ENCODE data around the gene LTF. TPM values are rescaled to one million over a fixed set of nuclear protein-coding genes. Genes with fewer than 3 reads are reported as not detected.

The LTF gene
- total and polyA plus RNA-seq, 2 of the 13 experiments (the other 11 are each of a cell fraction or from before 2014, with no cell fraction given) = not detected

DNA sequence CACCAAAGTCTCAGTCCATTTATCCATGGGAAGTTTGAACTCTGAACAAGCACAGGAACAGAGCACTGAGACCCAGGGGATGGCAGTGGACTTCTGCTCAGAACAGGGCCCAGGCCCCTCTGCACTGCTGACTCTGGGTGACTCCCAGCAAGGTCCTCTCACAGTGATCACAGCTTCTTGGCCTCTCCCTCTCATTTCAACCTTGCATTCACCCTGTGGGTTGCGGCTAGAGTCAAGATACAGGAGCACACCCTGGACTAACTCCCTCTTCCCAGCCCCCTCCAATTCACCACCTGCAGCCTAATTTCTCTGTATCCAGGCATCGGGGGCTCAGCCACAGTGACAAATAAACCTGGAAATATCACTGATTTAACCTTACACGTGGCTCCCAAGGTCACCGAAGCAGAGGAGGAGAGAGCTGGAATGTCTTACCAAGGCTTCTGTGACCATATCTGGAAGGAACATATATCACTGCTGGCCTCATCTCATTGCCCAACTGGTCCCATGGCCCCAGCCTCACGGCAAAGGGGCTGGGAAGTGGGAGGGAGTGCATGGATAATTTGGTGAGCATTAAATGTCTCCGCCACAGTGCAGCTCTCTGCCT is 34.3 kb upstream of the LTF start (continued):
- TF ChIP-seq, protein P1, sequence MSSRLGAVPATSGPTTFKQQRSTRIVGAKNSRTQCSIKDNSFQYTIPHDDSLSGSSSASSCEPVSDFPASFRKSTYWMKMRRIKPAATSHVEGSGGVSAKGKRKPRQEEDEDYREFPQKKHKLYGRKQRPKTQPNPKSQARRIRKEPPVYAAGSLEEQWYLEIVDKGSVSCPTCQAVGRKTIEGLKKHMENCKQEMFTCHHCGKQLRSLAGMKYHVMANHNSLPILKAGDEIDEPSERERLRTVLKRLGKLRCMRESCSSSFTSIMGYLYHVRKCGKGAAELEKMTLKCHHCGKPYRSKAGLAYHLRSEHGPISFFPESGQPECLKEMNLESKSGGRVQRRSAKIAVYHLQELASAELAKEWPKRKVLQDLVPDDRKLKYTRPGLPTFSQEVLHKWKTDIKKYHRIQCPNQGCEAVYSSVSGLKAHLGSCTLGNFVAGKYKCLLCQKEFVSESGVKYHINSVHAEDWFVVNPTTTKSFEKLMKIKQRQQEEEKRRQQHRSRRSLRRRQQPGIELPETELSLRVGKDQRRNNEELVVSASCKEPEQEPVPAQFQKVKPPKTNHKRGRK (CRISPR knock-in tag; IDR thresholded peaks at IDR 0.05) = no peak

DNA sequence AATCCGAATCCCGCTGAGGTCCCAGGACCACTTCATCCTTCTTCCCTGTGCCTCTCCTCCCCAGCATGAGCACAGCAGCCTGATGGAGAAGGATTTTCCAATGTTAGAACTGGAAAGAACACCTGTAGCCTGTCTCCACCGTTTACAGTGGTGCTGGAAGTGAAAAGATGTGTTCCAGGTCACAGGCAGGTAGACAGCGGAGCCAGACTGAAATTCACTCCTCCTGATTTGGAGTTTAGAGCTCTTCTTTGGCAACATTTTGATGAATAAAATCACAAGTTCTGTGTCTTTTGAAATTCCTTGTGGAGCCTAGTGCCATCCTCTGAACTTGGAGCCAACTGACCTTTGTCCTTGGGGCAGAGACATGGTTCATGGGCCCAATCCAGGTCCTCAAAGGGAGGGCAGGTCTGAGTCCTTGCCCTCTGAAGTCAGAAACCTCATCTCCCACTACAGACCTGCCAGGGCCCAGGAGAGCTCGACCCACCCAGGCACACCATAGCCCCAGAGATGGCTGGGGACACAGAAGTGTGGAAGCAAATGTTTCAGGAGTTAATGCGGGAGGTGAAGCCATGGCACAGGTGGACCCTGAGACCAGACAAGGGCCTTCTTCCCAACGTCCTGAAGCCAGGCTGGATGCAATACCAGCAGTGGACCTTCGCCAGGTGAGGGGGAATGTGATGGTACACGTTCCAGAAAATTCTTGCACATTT is 33.0 kb upstream of the LTF start, which contains the start of gene RTP3:
RTP3 (plus strand) TSS at position 421 of the 710 bp plus-strand sequence; CDS start at position 508, 87 bp downstream.
- Histone ChIP-seq H3K4me3 (replicated peaks in 1 of 3; ENCODE audit: insufficient read depth in 1 of 3, low read depth in 2 of 3, low read length in 3 of 3) (no peak within 1 kb of the TSS), H3K27me3 (ENCODE audit: control insufficient read depth in 1 of 2, insufficient read depth in 2 of 2, low read length in 2 of 2) (peaks cover 0 to 1% of the 10 kb centered on the region in 2 experiments; a peak in 2 of 5 replicates), H2AFZ (ENCODE audit: low read length) (no peak within 1 kb of the TSS), H3K79me2 (ENCODE audit: insufficient read depth, low read length) (no peaks in the 10 kb centered on the region), H3K9ac (ENCODE audit: insufficient read depth, low read depth, low read length) (no peak within 1 kb of the TSS), H3K27ac (ENCODE audit: extremely low read length, insufficient read depth, low read length) (no peak within 1 kb of the TSS), H3K4me2 (ENCODE audit: low read depth, low read length) (peak within 1 kb of the TSS; percentile 34), H4K20me1 (ENCODE audit: insufficient read depth, low read length) (0 out of 2 replicates have a peak, but pooled peaks cover 3% of the 10 kb centered on the region), H3K36me3 (replicated peaks in 1 of 2; ENCODE audit: control insufficient read depth in 1 of 2, insufficient read depth in 2 of 2, low read length in 2 of 2) (no peaks in the 10 kb centered on the region), H3K4me1 (ENCODE audit: insufficient read depth, low read length) (peaks cover 13% of the 10 kb centered on the region), H3K9me3 (ENCODE audit: low read length) (no peaks in the 10 kb centered on the region)
- no peak for TF ChIP-seq CEBPG (CRISPR knock-in tag; IDR thresholded peaks at IDR 0.05)
- TF ChIP-seq, protein P2, sequence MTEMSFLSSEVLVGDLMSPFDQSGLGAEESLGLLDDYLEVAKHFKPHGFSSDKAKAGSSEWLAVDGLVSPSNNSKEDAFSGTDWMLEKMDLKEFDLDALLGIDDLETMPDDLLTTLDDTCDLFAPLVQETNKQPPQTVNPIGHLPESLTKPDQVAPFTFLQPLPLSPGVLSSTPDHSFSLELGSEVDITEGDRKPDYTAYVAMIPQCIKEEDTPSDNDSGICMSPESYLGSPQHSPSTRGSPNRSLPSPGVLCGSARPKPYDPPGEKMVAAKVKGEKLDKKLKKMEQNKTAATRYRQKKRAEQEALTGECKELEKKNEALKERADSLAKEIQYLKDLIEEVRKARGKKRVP (CRISPR knock-in tag; IDR thresholded peaks at IDR 0.05) = 0 out of 4 replicates have a peak, but pooled peaks of 1 of the 2 experiments have one; percentile 7
- intact Hi-C loops (cut with micrococcal nuclease; ENCODE audit: unreplicated experiment) = no loop called here
- no peak for FAIRE-seq
- ATAC-seq = peak; percentile 43
- in situ Hi-C loops (cut with HindIII; ENCODE audit: extremely low pct_ligation_motif_present, low pct_unique_long_range_greater_than_20kb) = no loop called here
- POLR2A ChIA-PET = no interaction called here
- no TSS peak for BruUV-seq (replicated peaks)
- 30% methylated on average over 6 of the region's 9 CpGs for WGBS (ENCODE audit: low lambda C conversion rate)
- no peak for DNase-seq (ENCODE audit: low spot score)
- CTCF ChIA-PET (ENCODE audit: low intra/inter-chr PET ratio, low total read pairs) = interaction anchor here (1.3 kb wide), 1 partner anchor 9 kb away, joined by 3 read pairs; no protein-coding TSS in a partner anchor

Measured in HepG2 (cell line).